Measurements from ENCODE around the gene HOXA5. TPM values are rescaled to one million over a fixed set of nuclear protein-coding genes. Genes with fewer than 3 reads are reported as not detected.

Gene HOXA5
- total RNA-seq, 2 donors from 2014 or later, result 0.99 to 2.6 TPM

- DNase-seq, result no peak
- TF ChIP-seq CTCF (IDR thresholded peaks at IDR 0.05) (no peak), POLR2A (IDR thresholded peaks at IDR 0.05) (no peak)
- Histone ChIP-seq H3K4me3 (no peak overlapping the region), H3K9me3 (no peaks in the 10 kb centered on the region), H3K27me3 (peaks cover 9 to 76% of the 10 kb centered on the region in 2 donors), H3K27ac (no peak overlapping the region), H3K4me1 (peaks cover 28% of the 10 kb centered on the region), H3K36me3 (replicated peaks in 1 of 2; ENCODE audit: insufficient read depth in 1 of 2, low read depth in 2 of 2) (no peaks in the 10 kb centered on the region)
- intact Hi-C loops (cut with DNase I), result no loop called here
- 17 to 28% methylated on average over 8 of the region's 8 CpGs for WGBS, 2 donors
- ATAC-seq, result no peak
Measured at GRCh38 chr7:27099453-27100370, 43.8 kb downstream of the HOXA5 start.

GRCh38 chr7:27098578-27099451, 44.7 kb downstream of the HOXA5 start:
- TF ChIP-seq CTCF (IDR thresholded peaks at IDR 0.05), result no peak
- no peak for TF ChIP-seq POLR2A (IDR thresholded peaks at IDR 0.05)
- H3K27me3 ChIP-seq, result peaks cover 9 to 71% of the 10 kb centered on the region in 2 donors
- 10 to 11% methylated on average over 31 to 38 of the region's 38 CpGs for WGBS, 2 donors
- H3K27ac ChIP-seq, result peak overlapping the region in 3 of 4 donors; percentile 18 to 33 (median 31)
- H3K9me3 ChIP-seq, result no peaks in the 10 kb centered on the region
- H3K4me1 ChIP-seq, result peaks cover 27% of the 10 kb centered on the region
- no peaks in the 10 kb centered on the region for H3K36me3 ChIP-seq (replicated peaks in 1 of 2; ENCODE audit: insufficient read depth in 1 of 2, low read depth in 2 of 2)
- ATAC-seq, result no peak
- H3K4me3 ChIP-seq, result no peak overlapping the region
- DNase-seq, result peak in 1 of 4 donors; percentile 13
- intact Hi-C loops (cut with DNase I), result no loop called here

GRCh38 chr7:27097686-27098577, 45.5 kb downstream of the HOXA5 start:
- intact Hi-C loops (cut with DNase I), result no loop called here
- H3K27ac ChIP-seq, result peak overlapping the region in 3 of 4 donors; percentile 18 to 33 (median 31)
- H3K4me1 ChIP-seq, result peaks cover 22% of the 10 kb centered on the region
- ATAC-seq, result no peak
- H3K4me3 ChIP-seq, result no peak overlapping the region
- WGBS, 2 donors, result 10 to 11% methylated on average over 35 of the region's 35 CpGs
- TF ChIP-seq POLR2A (IDR thresholded peaks at IDR 0.05) (no peak), CTCF (IDR thresholded peaks at IDR 0.05) (no peak)
- H3K36me3 ChIP-seq (replicated peaks in 1 of 2; ENCODE audit: insufficient read depth in 1 of 2, low read depth in 2 of 2), result no peaks in the 10 kb centered on the region
- no peaks in the 10 kb centered on the region for H3K9me3 ChIP-seq
- no peak for DNase-seq
- peaks cover 9 to 64% of the 10 kb centered on the region in 2 donors for H3K27me3 ChIP-seq

GRCh38 chr7:27096768-27097514, 46.5 kb downstream of the HOXA5 start:
- WGBS, 2 donors, result 4 to 5% methylated on average over 40 to 41 of the region's 41 CpGs
- intact Hi-C loops (cut with DNase I), result no loop called here
- Histone ChIP-seq H3K4me3 (peak overlapping the region; percentile 28 to 32), H3K27me3 (peaks cover 9 to 54% of the 10 kb centered on the region in 2 donors), H3K9me3 (no peaks in the 10 kb centered on the region), H3K36me3 (replicated peaks in 1 of 2; ENCODE audit: insufficient read depth in 1 of 2, low read depth in 2 of 2) (no peaks in the 10 kb centered on the region), H3K27ac (peak overlapping the region in 3 of 4 donors; percentile 33 to 76 (median 60)), H3K4me1 (peaks cover 22% of the 10 kb centered on the region)
- DNase-seq (no peak), ATAC-seq (peak; percentile 20)
- peak in 2 of 3 donors; percentile 9 to 29 for TF ChIP-seq POLR2A (IDR thresholded peaks at IDR 0.05)
- no peak for TF ChIP-seq CTCF (IDR thresholded peaks at IDR 0.05)
